T-helper 2 cell treated with Interferon-gamma antibody and Interleukin-4, amounts not matched to agents 5 μg/mL and 100 μg/mL, for 36 hours (primary cell): ENCODE data around the gene FAM149B1.

ENCODE experiments used
- DNase-seq: peaks from one replicate; pipeline ENCODE4 v3.0.0; 2021; ENCODE audit warnings: low spot score
- H3K27ac Mint-ChIP-seq: one replicate; pipeline ENCODE4 v1.8.0; 2021; ENCODE audit warnings: mild to moderate bottlenecking, mixed read lengths
- H3K27me3 Mint-ChIP-seq: one replicate; pipeline ENCODE4 v1.8.0; 2021; ENCODE audit warnings: low read depth, mixed read lengths
- H3K36me3 Mint-ChIP-seq: one replicate; pipeline ENCODE4 v1.8.0; 2021; ENCODE audit warnings: low read depth, mixed read lengths
- H3K4me1 Mint-ChIP-seq: one replicate; pipeline ENCODE4 v1.8.0; 2021; ENCODE audit warnings: low read depth, mixed read lengths
- H3K4me3 Mint-ChIP-seq: one replicate; pipeline ENCODE4 v1.8.0; 2022; ENCODE audit warnings: mild to moderate bottlenecking, moderate library complexity, mixed read lengths
- H3K9me3 Mint-ChIP-seq: one replicate; pipeline ENCODE4 v1.8.0; 2021; ENCODE audit warnings: mixed read lengths

The FAM149B1 gene

GRCh38 chr10:73228247-73228646 is 60.3 kb downstream of the FAM149B1 start:
- no peak for DNase-seq
- H3K4me3 Mint-ChIP-seq: no peak overlapping the region
- peaks cover 2% of the 10 kb centered on the region for H3K4me1 Mint-ChIP-seq
- H3K9me3 Mint-ChIP-seq: no peaks in the 10 kb centered on the region
- peaks cover 11% of the 10 kb centered on the region for H3K36me3 Mint-ChIP-seq
- H3K27ac Mint-ChIP-seq: no peak overlapping the region
- no peaks in the 10 kb centered on the region for H3K27me3 Mint-ChIP-seq

- no peaks in the 10 kb centered on the region for H3K27me3 Mint-ChIP-seq
- no peak for DNase-seq
- peaks cover 20% of the 10 kb centered on the region for H3K36me3 Mint-ChIP-seq
- H3K4me1 Mint-ChIP-seq: no peaks in the 10 kb centered on the region
- H3K27ac Mint-ChIP-seq: no peak overlapping the region
- no peak overlapping the region for H3K4me3 Mint-ChIP-seq
- no peaks in the 10 kb centered on the region for H3K9me3 Mint-ChIP-seq
Observed at GRCh38 chr10:73229567-73229966, 61.6 kb downstream of the FAM149B1 start.

- H3K4me3 Mint-ChIP-seq: no peak overlapping the region
- no peaks in the 10 kb centered on the region for H3K27me3 Mint-ChIP-seq
- no peaks in the 10 kb centered on the region for H3K9me3 Mint-ChIP-seq
- H3K4me1 Mint-ChIP-seq: no peaks in the 10 kb centered on the region
- no peak overlapping the region for H3K27ac Mint-ChIP-seq
- DNase-seq: no peak
- peaks cover 29% of the 10 kb centered on the region for H3K36me3 Mint-ChIP-seq
Observed at GRCh38 chr10:73232887-73233286, 65.0 kb downstream of the FAM149B1 start.

- Mint-ChIP-seq H3K4me3 (no peak overlapping the region), H3K4me1 (no peaks in the 10 kb centered on the region), H3K9me3 (no peaks in the 10 kb centered on the region), H3K27me3 (no peaks in the 10 kb centered on the region), H3K36me3 (peaks cover 29% of the 10 kb centered on the region), H3K27ac (no peak overlapping the region)
- DNase-seq: no peak
Observed at GRCh38 chr10:73233883-73234282, 66.0 kb downstream of the FAM149B1 start.

GRCh38 chr10:73234695-73235094 is 66.8 kb downstream of the FAM149B1 start:
- Mint-ChIP-seq H3K27ac (no peak overlapping the region), H3K4me3 (no peak overlapping the region), H3K27me3 (no peaks in the 10 kb centered on the region), H3K9me3 (no peaks in the 10 kb centered on the region), H3K4me1 (no peaks in the 10 kb centered on the region), H3K36me3 (peaks cover 30% of the 10 kb centered on the region)
- DNase-seq: no peak

GRCh38 chr10:73238990-73239566 is 71.2 kb downstream of the FAM149B1 start:
- no peak overlapping the region for H3K4me3 Mint-ChIP-seq
- H3K9me3 Mint-ChIP-seq: no peaks in the 10 kb centered on the region
- peaks cover 48% of the 10 kb centered on the region for H3K36me3 Mint-ChIP-seq
- H3K27ac Mint-ChIP-seq: no peak overlapping the region
- DNase-seq: no peak
- no peaks in the 10 kb centered on the region for H3K27me3 Mint-ChIP-seq
- H3K4me1 Mint-ChIP-seq: peaks cover 9% of the 10 kb centered on the region

- H3K4me3 Mint-ChIP-seq: no peak overlapping the region
- peaks cover 16% of the 10 kb centered on the region for H3K4me1 Mint-ChIP-seq
- DNase-seq: no peak
- peaks cover 48% of the 10 kb centered on the region for H3K36me3 Mint-ChIP-seq
- no peak overlapping the region for H3K27ac Mint-ChIP-seq
- no peaks in the 10 kb centered on the region for H3K9me3 Mint-ChIP-seq
- H3K27me3 Mint-ChIP-seq: no peaks in the 10 kb centered on the region
Observed at GRCh38 chr10:73239908-73240307, 72.0 kb downstream of the FAM149B1 start.

- H3K9me3 Mint-ChIP-seq: no peaks in the 10 kb centered on the region
- H3K4me3 Mint-ChIP-seq: peak overlapping the region; percentile 98
- DNase-seq: no peak
- H3K27ac Mint-ChIP-seq: peak overlapping the region; percentile 63
- peaks cover 41% of the 10 kb centered on the region for H3K4me1 Mint-ChIP-seq
- peaks cover 76% of the 10 kb centered on the region for H3K36me3 Mint-ChIP-seq
- no peaks in the 10 kb centered on the region for H3K27me3 Mint-ChIP-seq
Observed at GRCh38 chr10:73244866-73245477, 77.1 kb downstream of the FAM149B1 start.

GRCh38 chr10:73246322-73246645 is 78.4 kb downstream of the FAM149B1 start:
- no peaks in the 10 kb centered on the region for H3K27me3 Mint-ChIP-seq

GRCh38 chr10:73246646-73247508 is 79.0 kb downstream of the FAM149B1 start, which contains the start of gene DNAJC9:
DNAJC9 (minus strand) TSS chr10:73247255; CDS start chr10:73247189, 66 bp downstream.
- DNase-seq: peak; percentile 97
- Mint-ChIP-seq H3K9me3 (no peaks in the 10 kb centered on the region), H3K36me3 (peaks cover 82% of the 10 kb centered on the region), H3K27me3 (no peaks in the 10 kb centered on the region), H3K4me3 (peak within 1 kb of the TSS; percentile 98), H3K27ac (peak within 1 kb of the TSS; percentile 96), H3K4me1 (peaks cover 52% of the 10 kb centered on the region)

More at GRCh38 chr10:73246322-73246645, 78.4 kb downstream of the FAM149B1 start:
- H3K9me3 Mint-ChIP-seq: no peaks in the 10 kb centered on the region
- peaks cover 78% of the 10 kb centered on the region for H3K36me3 Mint-ChIP-seq
- peak overlapping the region; percentile 98 for H3K4me3 Mint-ChIP-seq
- DNase-seq: no peak
- peak overlapping the region; percentile 96 for H3K27ac Mint-ChIP-seq
- peaks cover 50% of the 10 kb centered on the region for H3K4me1 Mint-ChIP-seq

- H3K4me1 Mint-ChIP-seq: peaks cover 51% of the 10 kb centered on the region
- H3K4me3 Mint-ChIP-seq: peak overlapping the region; percentile 98
- no peaks in the 10 kb centered on the region for H3K9me3 Mint-ChIP-seq
- peaks cover 82% of the 10 kb centered on the region for H3K36me3 Mint-ChIP-seq
- no peaks in the 10 kb centered on the region for H3K27me3 Mint-ChIP-seq
- peak overlapping the region; percentile 96 for H3K27ac Mint-ChIP-seq
- DNase-seq: no peak
Observed at GRCh38 chr10:73247509-73248258, 79.8 kb downstream of the FAM149B1 start.

GRCh38 chr10:73248259-73248724 is 80.4 kb downstream of the FAM149B1 start:
- no peaks in the 10 kb centered on the region for H3K9me3 Mint-ChIP-seq
- H3K27ac Mint-ChIP-seq: peak overlapping the region; percentile 96
- H3K36me3 Mint-ChIP-seq: peaks cover 77% of the 10 kb centered on the region
- H3K4me3 Mint-ChIP-seq: peak overlapping the region; percentile 98
- DNase-seq: no peak
- peaks cover 51% of the 10 kb centered on the region for H3K4me1 Mint-ChIP-seq
- H3K27me3 Mint-ChIP-seq: no peaks in the 10 kb centered on the region

GRCh38 chr10:73251683-73252444 is 83.9 kb downstream of the FAM149B1 start:
- Mint-ChIP-seq H3K27me3 (no peaks in the 10 kb centered on the region), H3K27ac (peak overlapping the region; percentile 95), H3K9me3 (no peaks in the 10 kb centered on the region), H3K4me1 (peaks cover 30% of the 10 kb centered on the region), H3K36me3 (peaks cover 44% of the 10 kb centered on the region), H3K4me3 (peak overlapping the region; percentile 100)
- DNase-seq: no peak
